HG03175 (cell line): ENCODE results near the gene MAP2K3.
A peak's percentile ranks its signal among the peaks of the same experiment; 100 is the strongest.

Experiments
- ATAC-seq: cut with Tn5 transposase; IDR thresholded peaks from one replicate; pipeline ENCODE4 v1.9.1; 2021; ENCODE audit warnings: mild to moderate bottlenecking, moderate library complexity; ENCODE audit not compliant: unreplicated experiment

The MAP2K3 gene

GRCh38 chr17:21282231-21282630 lies 2.3 kb upstream of the MAP2K3 start:
- no peak for ATAC-seq

- ATAC-seq = no peak
These were observed 1.7 kb upstream of the MAP2K3 start for GRCh38 chr17:21282850-21283249.

- peak; percentile 6 for ATAC-seq
These were observed 811 bp upstream of the MAP2K3 start for GRCh38 chr17:21283482-21284318.

- no peak for ATAC-seq
These were observed 904 bp downstream of the MAP2K3 start for GRCh38 chr17:21285164-21286065.

- no peak for ATAC-seq
These were observed 1.7 kb downstream of the MAP2K3 start for GRCh38 chr17:21286066-21286770.

GRCh38 chr17:21286909-21287702 lies 2.6 kb downstream of the MAP2K3 start:
- ATAC-seq = no peak

GRCh38 chr17:21287703-21288449 lies 3.4 kb downstream of the MAP2K3 start:
- peak; percentile 38 for ATAC-seq

GRCh38 chr17:21288571-21289017 lies 4.1 kb downstream of the MAP2K3 start:
- peak; percentile 25 for ATAC-seq

GRCh38 chr17:21289175-21289901 lies 4.8 kb downstream of the MAP2K3 start:
- ATAC-seq = no peak

- no peak for ATAC-seq
These were observed 5.5 kb downstream of the MAP2K3 start for GRCh38 chr17:21289902-21290571.

GRCh38 chr17:21291357-21291756 lies 6.8 kb downstream of the MAP2K3 start:
- no peak for ATAC-seq

GRCh38 chr17:21291862-21292261 lies 7.4 kb downstream of the MAP2K3 start:
- ATAC-seq = no peak

GRCh38 chr17:21292867-21293830 lies 8.6 kb downstream of the MAP2K3 start:
- no peak for ATAC-seq

- ATAC-seq = no peak
These were observed 9.3 kb downstream of the MAP2K3 start for GRCh38 chr17:21293831-21294210.

- no peak for ATAC-seq
These were observed 10.0 kb downstream of the MAP2K3 start for GRCh38 chr17:21294321-21295035.

GRCh38 chr17:21295036-21295952 lies 10.8 kb downstream of the MAP2K3 start:
- no peak for ATAC-seq
